T-helper 1 cell treated with Interleukin-12 subunit alpha and Interleukin-12 subunit beta and Interleukin-4 antibody, amounts not matched to agents 30 μg/mL and 1 μg/mL, for 36 hours (primary cell): ENCODE measurements around the gene AGAP9.
"Not testable (repeated sequence)": the region's sequence is repeated elsewhere in the genome, so short reads cannot be mapped to it uniquely, and the experiment has no call there.

ENCODE experiments used
- H3K27ac Mint-ChIP-seq: one replicate; pipeline ENCODE4 v1.8.0; 2021; ENCODE audit warnings: mild to moderate bottlenecking, mixed read lengths
- H3K27me3 Mint-ChIP-seq: one replicate; pipeline ENCODE4 v1.8.0; 2021; ENCODE audit warnings: low read depth, mixed read lengths
- H3K36me3 Mint-ChIP-seq: one replicate; pipeline ENCODE4 v1.8.0; 2021; ENCODE audit warnings: low read depth, mixed read lengths
- H3K4me1 Mint-ChIP-seq: one replicate; pipeline ENCODE4 v1.8.0; 2021; ENCODE audit warnings: low read depth, mixed read lengths
- H3K4me3 Mint-ChIP-seq: one replicate; pipeline ENCODE4 v1.8.0; 2021; ENCODE audit warnings: mild to moderate bottlenecking, moderate library complexity, mixed read lengths
- H3K9me3 Mint-ChIP-seq: one replicate; pipeline ENCODE4 v1.8.0; 2021; ENCODE audit warnings: mixed read lengths

The AGAP9 gene

DNA sequence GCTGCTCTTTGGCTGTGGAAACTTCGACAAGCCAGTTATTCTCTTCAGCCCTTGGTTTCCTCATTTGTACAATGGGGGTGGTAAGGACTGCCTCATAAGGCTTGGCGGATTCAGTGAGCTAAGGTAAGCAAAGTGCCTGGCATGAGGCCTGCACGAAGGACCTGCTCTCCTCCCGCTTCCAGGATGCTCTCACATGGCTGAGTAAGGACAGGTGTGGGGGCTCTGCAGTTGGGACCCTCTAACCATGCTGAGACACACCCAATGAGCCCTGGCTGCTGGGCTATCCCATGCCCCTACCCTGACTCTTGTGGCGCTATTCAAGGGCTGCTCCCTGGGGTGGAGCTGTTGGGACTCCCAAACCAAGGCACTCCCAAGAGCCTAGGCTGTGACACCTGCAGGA lies 48.3 kb downstream of the AGAP9 start:
- not testable (repeated sequence) for H3K9me3 Mint-ChIP-seq, H3K4me3 Mint-ChIP-seq, H3K36me3 Mint-ChIP-seq, H3K4me1 Mint-ChIP-seq, H3K27ac Mint-ChIP-seq, H3K27me3 Mint-ChIP-seq

DNA sequence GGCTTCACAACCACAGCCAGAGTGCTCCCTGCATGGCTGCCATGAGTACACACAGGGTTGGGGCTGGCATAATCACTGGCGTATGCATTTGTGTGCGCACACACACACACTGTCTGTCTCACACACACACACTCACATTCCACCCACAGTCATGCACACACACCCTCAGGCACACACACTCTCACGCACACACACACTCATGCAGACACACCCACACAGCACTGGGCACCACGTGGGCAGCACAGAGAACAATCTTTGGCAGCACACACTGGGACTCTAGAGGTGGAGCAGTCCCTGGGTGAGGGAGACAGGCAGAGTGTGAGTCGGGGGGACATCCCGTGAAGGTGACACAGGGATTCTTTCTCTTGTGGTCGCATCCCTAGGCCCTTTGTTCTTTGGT lies 49.9 kb downstream of the AGAP9 start:
- H3K9me3 Mint-ChIP-seq, H3K4me3 Mint-ChIP-seq, H3K36me3 Mint-ChIP-seq, H3K27me3 Mint-ChIP-seq, H3K4me1 Mint-ChIP-seq, H3K27ac Mint-ChIP-seq: not testable (repeated sequence)

DNA sequence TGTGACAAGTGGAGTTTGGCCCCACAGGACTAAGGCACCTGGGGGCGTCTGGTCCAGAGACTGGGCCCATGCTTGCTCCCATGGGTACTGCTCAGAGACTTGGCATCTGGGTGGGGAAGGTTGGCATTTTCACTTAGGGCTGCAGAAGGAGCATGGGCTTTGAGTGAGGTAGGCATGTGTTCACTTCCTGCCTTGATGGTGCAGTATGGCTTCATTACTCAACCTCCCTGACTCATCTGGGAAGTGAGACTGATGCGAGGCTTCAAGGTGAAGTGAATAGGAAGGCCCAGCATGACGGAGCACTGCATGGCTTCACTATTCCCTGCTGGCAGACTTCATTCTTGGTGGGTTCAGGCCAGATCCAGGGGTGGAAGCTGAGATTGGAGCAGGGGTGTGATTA lies 50.8 kb downstream of the AGAP9 start:
- H3K27me3 Mint-ChIP-seq, H3K9me3 Mint-ChIP-seq, H3K4me1 Mint-ChIP-seq, H3K27ac Mint-ChIP-seq, H3K36me3 Mint-ChIP-seq, H3K4me3 Mint-ChIP-seq: not testable (repeated sequence)

DNA sequence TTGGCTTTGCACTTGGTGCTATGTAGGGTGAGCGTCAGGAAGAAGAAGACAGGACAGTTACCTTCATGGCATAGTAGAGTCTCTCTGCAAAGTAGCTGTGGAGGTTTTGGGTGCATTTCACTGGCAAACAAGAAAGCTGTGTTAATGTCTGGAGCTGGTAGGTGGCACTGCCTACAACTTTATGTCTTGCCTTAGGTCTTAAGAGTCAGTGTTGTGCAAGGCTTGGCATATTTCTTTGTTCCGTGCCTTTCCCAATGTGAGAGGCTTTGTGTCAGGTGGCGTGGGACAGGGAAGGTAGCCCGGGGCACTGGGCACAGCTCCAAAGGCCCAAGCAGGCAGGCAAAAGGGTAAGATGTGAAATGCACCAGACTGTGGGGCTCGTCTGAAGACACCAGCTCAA lies 51.4 kb downstream of the AGAP9 start:
- H3K4me3 Mint-ChIP-seq, H3K36me3 Mint-ChIP-seq, H3K4me1 Mint-ChIP-seq, H3K9me3 Mint-ChIP-seq, H3K27me3 Mint-ChIP-seq, H3K27ac Mint-ChIP-seq: not testable (repeated sequence)

- not testable (repeated sequence) for H3K36me3 Mint-ChIP-seq, H3K4me3 Mint-ChIP-seq, H3K27me3 Mint-ChIP-seq, H3K4me1 Mint-ChIP-seq, H3K27ac Mint-ChIP-seq, H3K9me3 Mint-ChIP-seq
These were observed 54.5 kb downstream of the AGAP9 start for GRCh38 chr10:47468731-47469528.

DNA sequence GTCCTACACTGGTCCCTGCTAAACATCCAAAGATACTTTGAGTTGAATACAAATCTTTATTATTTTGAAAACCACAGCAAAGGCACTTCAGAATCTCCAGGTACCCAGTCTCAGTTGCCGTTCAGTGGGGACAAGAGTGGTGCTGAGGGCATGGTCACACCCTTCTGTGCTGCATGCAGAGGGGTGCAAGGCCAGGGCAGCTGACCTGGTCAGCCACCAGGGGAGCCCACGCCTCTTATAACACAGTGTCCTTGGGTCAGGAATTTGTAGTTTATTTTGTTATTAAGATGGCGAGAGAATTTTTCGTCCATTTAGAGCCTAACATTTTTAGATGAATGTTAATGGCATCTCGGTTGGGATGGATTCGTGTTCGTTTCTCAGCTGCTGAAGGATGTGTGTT lies 55.5 kb downstream of the AGAP9 start:
- not testable (repeated sequence) for H3K4me1 Mint-ChIP-seq, H3K36me3 Mint-ChIP-seq, H3K9me3 Mint-ChIP-seq

DNA sequence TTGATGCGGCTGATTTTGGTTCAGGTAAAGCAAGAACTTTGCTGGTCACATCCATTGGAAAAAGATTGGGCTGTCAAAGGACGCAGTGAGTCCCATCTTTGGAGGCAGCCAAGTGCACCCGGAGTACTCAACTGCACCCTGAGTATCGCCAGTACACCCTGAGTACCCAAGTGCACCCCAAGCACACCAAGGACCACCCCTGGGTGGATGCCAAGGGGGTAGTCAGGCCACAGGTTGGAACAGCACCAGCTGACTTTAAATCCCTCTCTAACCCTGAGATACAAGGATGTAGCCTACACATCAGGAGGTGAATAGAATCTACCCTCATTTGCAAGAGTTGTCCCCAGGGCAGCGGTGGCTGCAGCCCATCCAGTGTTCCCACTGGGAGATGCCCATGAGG lies 56.0 kb downstream of the AGAP9 start:
- not testable (repeated sequence) for H3K27me3 Mint-ChIP-seq, H3K36me3 Mint-ChIP-seq, H3K4me3 Mint-ChIP-seq, H3K27ac Mint-ChIP-seq, H3K4me1 Mint-ChIP-seq, H3K9me3 Mint-ChIP-seq

More for the DNA sequence above, 55.5 kb downstream of the AGAP9 start:
- not testable (repeated sequence) for H3K27ac Mint-ChIP-seq, H3K27me3 Mint-ChIP-seq, H3K4me3 Mint-ChIP-seq

DNA sequence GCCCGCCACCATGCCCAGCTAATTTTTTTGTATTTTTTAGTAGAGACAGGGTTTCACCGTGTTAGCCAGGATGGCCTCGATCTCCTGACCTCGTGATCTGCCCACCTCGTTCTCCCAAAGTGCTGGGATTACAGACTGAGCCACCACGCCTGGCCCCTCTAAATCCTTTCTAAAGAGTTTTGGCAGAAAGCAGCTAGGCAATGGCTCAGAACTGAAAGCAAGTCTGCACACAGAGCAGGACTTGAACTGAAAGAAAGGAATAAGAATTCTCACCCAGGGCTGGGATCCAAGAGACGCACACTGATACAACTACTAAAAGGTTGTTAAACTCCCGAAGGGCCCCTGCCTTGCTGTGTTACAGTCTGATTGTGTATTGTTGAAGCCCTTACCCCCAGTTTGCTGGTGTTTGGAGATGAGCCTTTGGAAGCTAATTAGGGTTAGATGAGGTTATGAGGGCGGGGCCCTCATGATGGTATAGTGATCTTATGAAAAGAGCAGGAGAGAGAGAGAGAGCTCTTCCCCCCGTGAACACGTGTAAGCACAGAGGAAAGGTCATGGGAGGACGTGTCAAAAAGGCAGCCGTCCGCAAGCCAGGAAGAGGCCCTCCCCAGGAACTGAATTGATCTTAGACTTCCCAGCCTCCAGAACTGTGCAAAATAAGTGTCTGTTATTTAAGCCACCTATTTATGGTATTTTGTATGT lies 58.1 kb downstream of the AGAP9 start:
- not testable (repeated sequence) for H3K36me3 Mint-ChIP-seq, H3K27ac Mint-ChIP-seq, H3K9me3 Mint-ChIP-seq, H3K4me3 Mint-ChIP-seq, H3K27me3 Mint-ChIP-seq, H3K4me1 Mint-ChIP-seq

GRCh38 chr10:47462577-47463358 lies 60.7 kb downstream of the AGAP9 start:
- not testable (repeated sequence) for H3K9me3 Mint-ChIP-seq, H3K4me1 Mint-ChIP-seq, H3K4me3 Mint-ChIP-seq, H3K36me3 Mint-ChIP-seq, H3K27ac Mint-ChIP-seq
- peaks cover 10% of the 10 kb centered on the region for H3K27me3 Mint-ChIP-seq

DNA sequence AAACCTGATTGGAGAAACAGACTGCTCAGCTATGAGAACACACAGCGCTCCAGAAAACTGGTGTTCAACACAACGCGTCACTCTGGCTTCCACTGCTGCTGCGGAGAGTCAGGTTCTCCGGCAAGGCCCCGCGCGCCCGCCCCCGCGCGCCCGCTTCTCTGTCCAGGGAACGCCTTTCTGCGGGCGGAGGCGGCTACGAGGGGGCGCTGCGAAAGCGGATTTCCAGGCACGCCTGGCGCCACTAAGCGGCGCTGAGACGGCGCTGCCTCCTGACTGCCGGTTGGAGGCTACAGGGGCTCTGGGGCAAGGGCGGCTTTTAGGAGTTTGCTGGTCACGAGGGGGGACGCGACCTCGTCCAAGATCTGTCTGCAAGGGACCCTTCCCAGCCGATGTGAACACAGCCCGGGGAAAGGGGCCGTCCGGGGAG lies 62.2 kb downstream of the AGAP9 start:
- H3K9me3 Mint-ChIP-seq, H3K27ac Mint-ChIP-seq, H3K36me3 Mint-ChIP-seq, H3K4me1 Mint-ChIP-seq, H3K4me3 Mint-ChIP-seq: not testable (repeated sequence)
- peaks cover 10% of the 10 kb centered on the region for H3K27me3 Mint-ChIP-seq

DNA sequence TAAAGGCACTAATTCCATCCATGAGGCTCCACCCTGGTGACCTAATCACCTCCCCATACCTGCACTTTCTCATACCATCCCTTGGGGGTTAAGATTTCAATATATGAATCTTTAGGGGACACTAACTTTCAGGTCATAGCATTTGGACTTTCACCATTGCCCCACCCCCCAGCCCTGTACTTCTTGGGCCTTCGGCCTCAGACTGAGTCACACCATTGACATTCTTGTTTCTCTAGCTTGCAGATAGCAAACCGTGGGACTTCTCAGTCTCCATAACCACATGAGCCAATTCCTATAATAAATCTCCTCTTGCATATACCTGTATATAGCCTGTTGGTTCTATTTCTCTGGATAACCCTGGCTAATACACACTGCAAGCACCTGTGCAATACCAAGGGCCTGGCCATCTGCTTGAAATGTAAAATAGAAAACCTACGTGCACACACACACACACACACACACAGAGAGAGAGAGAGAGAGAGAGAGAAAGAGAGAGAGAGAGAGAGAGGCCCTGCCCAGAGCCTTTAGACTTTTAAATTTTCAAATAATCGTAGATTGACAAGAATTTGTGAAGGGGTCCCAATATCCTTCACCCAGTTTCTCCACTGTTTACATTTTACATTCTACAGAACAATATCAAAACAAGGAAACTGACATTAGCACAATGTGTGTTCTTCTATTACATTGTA lies 64.8 kb downstream of the AGAP9 start:
- H3K4me3 Mint-ChIP-seq, result no peak overlapping the region
- H3K9me3 Mint-ChIP-seq, result no peaks in the 10 kb centered on the region
- H3K27ac Mint-ChIP-seq, result no peak overlapping the region
- H3K27me3 Mint-ChIP-seq, result peaks cover 15% of the 10 kb centered on the region
- no peaks in the 10 kb centered on the region for H3K4me1 Mint-ChIP-seq
- H3K36me3 Mint-ChIP-seq, result no peaks in the 10 kb centered on the region

- Mint-ChIP-seq H3K27ac (no peak overlapping the region), H3K36me3 (no peaks in the 10 kb centered on the region), H3K4me3 (no peak overlapping the region), H3K27me3 (peaks cover 15% of the 10 kb centered on the region), H3K4me1 (no peaks in the 10 kb centered on the region), H3K9me3 (no peaks in the 10 kb centered on the region)
These were observed 65.6 kb downstream of the AGAP9 start for GRCh38 chr10:47457826-47458225.

GRCh38 chr10:47457528-47457820 lies 66.0 kb downstream of the AGAP9 start:
- H3K36me3 Mint-ChIP-seq, result no peaks in the 10 kb centered on the region
- H3K4me1 Mint-ChIP-seq, result no peaks in the 10 kb centered on the region
- no peak overlapping the region for H3K4me3 Mint-ChIP-seq
- H3K9me3 Mint-ChIP-seq, result no peaks in the 10 kb centered on the region
- H3K27me3 Mint-ChIP-seq, result peaks cover 15% of the 10 kb centered on the region
- H3K27ac Mint-ChIP-seq, result no peak overlapping the region

- H3K27ac Mint-ChIP-seq, result no peak overlapping the region
- H3K9me3 Mint-ChIP-seq, result no peaks in the 10 kb centered on the region
- H3K4me3 Mint-ChIP-seq, result no peak overlapping the region
- H3K36me3 Mint-ChIP-seq, result no peaks in the 10 kb centered on the region
- H3K27me3 Mint-ChIP-seq, result peaks cover 15% of the 10 kb centered on the region
- H3K4me1 Mint-ChIP-seq, result no peaks in the 10 kb centered on the region
These were observed 66.5 kb downstream of the AGAP9 start for GRCh38 chr10:47456794-47457527.
